Measurements from ENCODE around the gene GATA3.

Gene GATA3

GRCh38 chr10:8092428-8092827 is 37.9 kb downstream of the GATA3 start:
- in situ Hi-C loops (cut with MboI; ENCODE audit: low sequenced_read_pairs) = no loop called here

GRCh38 chr10:8095959-8096358 is 41.5 kb downstream of the GATA3 start:
- in situ Hi-C loops (cut with MboI; ENCODE audit: low sequenced_read_pairs) = no loop called here

DNA sequence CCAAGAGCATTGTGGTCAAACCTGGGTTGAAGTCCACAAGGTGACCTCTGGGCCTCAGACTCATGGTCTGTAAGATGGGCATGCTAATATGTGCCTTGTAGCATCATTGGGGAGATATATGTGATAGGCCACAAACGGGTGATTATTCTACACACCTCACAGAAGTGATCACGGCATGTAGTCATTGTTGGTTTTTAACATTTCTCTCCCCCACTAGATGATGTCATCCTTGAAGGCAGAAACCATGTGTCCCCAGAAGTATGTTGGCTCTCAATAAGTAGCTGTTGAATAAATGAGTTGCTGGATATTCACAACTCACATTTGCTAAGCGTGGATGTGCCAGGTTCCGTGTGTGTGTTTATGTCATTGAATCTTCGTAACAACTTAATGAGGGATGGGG is 42.4 kb downstream of the GATA3 start:
- in situ Hi-C loops (cut with MboI; ENCODE audit: low sequenced_read_pairs) = no loop called here

- in situ Hi-C loops (cut with MboI; ENCODE audit: low sequenced_read_pairs) = no loop called here
These were observed 45.9 kb downstream of the GATA3 start for GRCh38 chr10:8100366-8100765.

DNA sequence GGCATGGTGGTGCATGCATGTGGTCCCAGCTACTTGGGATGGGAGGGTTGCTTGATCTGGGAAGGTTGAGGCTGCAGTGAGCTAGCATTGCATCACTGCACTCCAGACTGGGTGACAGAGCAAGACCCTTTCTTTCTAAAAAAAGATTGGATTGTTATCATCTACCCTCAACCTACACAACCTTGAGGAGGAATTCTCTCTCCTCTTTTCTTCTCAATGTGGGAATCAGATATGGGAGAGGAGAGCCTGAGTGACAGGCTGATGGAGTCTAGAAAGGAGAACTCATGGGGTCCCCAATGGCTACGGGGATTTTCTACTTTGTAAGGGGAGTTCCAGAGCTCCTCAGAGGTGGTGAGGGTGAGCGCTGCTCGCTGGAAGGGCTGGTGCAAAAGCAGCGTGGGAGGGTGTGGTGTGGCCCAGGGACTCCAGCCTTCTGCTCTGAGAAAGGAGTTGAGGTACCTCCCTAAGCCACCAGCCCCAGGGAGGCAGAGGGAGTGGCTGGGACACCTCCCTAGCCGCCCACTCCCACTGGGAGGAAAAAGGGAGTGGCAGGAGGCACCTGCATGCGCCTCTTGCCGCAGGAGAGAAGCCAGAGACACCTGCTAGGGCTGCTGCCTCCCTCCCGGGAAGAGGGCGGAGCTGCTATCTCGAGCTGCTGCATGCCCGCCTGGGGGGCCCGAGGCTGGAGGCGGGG is 48.4 kb downstream of the GATA3 start:
- in situ Hi-C loops (cut with MboI; ENCODE audit: low sequenced_read_pairs) = no loop called here

GRCh38 chr10:8103543-8103942 is 49.1 kb downstream of the GATA3 start:
- in situ Hi-C loops (cut with MboI; ENCODE audit: low sequenced_read_pairs) = no loop called here

- in situ Hi-C loops (cut with MboI; ENCODE audit: low sequenced_read_pairs) = no loop called here
These were observed 49.5 kb downstream of the GATA3 start for GRCh38 chr10:8104005-8104404.

DNA sequence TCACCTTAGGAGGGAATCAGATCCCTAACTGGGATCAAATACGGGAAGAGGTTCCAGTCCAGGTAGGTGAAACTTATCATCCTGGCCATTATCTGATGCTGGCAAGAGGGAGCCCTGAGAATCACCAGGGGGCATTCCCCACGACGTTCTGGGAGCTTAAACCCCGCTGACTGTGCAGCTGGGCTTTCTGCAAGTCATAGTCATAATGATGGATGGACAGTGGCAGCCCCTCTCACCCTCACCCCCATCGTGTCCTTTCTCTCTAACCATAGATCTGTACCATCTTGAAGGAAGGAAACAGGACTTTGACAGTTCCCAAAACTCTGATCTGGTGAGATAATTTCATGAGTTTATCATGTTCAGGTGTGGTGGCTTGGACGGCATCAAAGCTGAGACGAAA is 50.2 kb downstream of the GATA3 start:
- in situ Hi-C loops (cut with MboI; ENCODE audit: low sequenced_read_pairs) = no loop called here

DNA sequence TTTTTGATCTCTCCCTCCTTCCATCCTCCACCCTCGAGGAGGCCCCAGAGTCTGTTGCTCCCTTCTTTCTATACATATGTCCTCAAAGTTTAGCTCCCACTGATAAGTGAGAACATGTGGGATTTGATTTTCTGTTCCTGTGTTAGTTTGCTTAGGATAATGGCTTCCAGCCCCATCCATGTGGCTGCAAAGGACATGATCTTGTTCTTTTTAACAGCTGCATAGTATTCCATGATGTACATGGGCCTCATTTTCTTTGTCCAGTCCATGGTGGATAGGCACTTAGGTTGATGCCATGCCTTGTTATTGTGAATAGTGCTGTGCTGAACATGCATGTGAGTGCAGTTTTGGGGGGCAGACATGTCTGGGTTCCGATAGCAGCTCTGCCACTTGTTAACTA is 51.4 kb downstream of the GATA3 start:
- in situ Hi-C loops (cut with MboI; ENCODE audit: low sequenced_read_pairs) = no loop called here

GRCh38 chr10:8112230-8112905 is 57.9 kb downstream of the GATA3 start:
- in situ Hi-C loops (cut with MboI; ENCODE audit: low sequenced_read_pairs) = no loop called here

DNA sequence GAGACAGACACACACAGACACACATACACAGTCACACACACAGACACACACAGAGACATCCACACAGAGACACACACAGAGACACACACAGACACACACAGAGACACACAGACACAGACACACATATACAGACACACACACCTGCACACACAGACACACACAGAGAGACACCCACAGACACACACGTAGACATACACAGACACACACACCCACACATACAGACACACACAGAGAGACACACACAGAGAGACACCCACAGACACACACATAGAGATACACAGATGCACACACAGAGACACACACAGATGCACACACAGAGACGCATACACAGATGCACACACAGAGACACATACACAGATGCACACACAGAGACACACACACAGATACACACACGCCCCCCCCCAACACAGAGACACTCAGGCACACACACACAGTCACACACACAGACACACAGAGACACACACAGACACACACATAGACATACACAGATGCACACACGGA is 58.5 kb downstream of the GATA3 start:
- in situ Hi-C loops (cut with MboI; ENCODE audit: low sequenced_read_pairs) = no loop called here

- in situ Hi-C loops (cut with MboI; ENCODE audit: low sequenced_read_pairs) = no loop called here
These were observed 59.1 kb downstream of the GATA3 start for GRCh38 chr10:8113616-8114015.

GRCh38 chr10:8114741-8115617 is 60.5 kb downstream of the GATA3 start:
- in situ Hi-C loops (cut with MboI; ENCODE audit: low sequenced_read_pairs) = no loop called here

DNA sequence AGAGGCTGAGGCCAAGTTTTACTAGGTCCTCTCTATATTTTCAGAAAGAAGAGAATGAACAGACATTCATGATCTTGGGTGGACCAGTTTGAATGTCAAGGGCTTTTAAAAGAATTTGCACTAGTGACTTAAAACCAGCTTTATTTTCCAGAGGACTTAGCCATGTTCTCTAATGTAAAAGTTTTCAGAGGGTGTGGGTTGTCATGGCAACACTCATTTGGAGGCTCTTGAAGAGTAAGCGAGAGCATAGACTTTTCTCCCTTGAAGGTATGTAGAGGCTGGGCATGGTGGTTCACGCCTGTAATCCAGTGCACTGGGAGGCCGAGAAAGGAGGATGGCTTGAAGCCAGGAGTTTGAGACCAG is 61.1 kb downstream of the GATA3 start:
- in situ Hi-C loops (cut with MboI; ENCODE audit: low sequenced_read_pairs) = no loop called here

DNA sequence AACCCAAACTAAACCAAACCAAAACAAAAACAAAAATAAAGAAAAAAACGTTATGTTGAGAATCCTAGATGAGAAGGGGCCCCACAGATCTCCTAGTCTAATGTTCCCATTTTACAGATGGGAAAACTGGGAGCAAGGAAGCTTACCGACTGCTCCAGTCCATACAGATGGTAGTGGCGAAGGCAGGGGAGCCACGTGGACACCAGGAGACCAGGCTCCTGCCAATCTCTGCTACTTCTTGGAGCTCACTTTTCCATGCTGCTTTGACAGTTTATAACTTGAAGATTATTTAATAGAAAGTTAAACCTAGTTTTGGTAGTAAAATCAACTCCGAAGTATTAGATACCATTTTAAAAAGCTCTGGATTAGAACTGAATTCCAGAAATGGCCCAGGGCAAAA is 62.0 kb downstream of the GATA3 start:
- in situ Hi-C loops (cut with MboI; ENCODE audit: low sequenced_read_pairs) = no loop called here

GRCh38 chr10:8116926-8117493 is 62.5 kb downstream of the GATA3 start:
- in situ Hi-C loops (cut with MboI; ENCODE audit: low sequenced_read_pairs) = no loop called here

DNA sequence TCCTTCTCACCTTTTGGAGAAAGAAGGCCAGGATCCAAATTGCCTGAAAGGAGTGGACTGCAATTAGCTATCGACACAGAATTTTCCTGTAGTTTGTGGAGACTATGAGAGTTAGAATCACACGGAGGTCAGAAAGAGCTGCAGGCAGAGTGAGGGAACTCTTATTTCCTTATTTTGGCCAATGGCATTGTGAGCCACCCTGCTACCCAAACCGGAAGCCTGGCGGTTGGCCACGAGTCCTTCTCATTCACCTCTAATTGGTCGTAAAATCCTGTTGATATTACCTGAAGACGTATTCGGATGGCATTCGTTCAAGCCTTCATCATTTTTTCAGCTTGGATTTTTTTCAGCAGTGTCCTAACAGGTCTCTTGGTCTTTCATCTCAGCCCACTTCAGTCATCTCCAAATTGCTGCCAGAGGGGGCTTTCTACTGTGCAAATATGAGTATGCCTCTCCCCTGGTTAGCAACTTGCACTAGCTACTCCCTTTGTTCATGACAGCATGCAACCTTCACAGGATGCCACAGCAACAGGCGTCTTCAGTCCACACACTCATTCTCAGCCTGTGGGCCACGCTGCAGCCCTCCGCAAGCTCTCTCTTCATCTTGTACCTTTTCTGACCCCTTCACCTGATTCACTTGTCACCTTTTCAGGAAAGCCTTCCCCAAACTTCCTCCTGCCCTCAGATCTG is 66.9 kb downstream of the GATA3 start:
- in situ Hi-C loops (cut with MboI; ENCODE audit: low sequenced_read_pairs) = no loop called here

DNA sequence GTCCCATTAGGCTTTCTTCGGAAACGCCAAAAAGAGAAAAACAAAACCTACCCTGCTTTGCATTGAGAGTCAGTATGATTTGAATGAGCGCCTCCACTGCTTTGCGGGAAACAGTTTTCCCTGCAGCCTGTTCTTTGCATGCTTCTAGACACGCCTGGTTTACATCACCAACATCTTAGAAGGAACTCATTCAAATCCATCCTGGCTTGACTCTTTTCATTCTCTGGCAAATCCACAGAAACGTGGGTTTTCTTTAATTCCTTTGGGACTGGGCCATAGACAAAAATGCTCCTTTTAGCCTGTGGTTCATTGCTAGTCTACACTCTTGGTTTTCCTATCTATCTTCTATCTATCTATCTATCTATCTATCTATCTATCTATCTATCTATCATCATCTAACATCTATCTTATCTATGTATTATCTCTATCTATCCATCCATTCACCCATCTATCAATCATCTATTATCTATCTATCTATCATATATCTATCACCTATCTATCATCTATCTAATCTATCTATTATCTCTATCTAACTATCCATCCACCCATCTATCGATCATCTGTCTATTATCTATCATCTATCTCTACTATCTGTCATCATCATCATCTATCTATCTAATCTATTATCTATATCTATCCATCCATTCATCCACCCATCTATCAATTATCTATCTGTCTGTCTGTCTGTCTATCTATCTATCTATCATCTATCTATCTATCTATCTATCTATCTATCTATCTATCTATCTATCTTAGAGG is 68.3 kb downstream of the GATA3 start:
- in situ Hi-C loops (cut with MboI; ENCODE audit: low sequenced_read_pairs) = no loop called here

- in situ Hi-C loops (cut with MboI; ENCODE audit: low sequenced_read_pairs) = no loop called here
These were observed 69.9 kb downstream of the GATA3 start for GRCh38 chr10:8124436-8124835.

All from HL-60/S4 (cell line).